ENCODE measurements around the gene C2orf78. TPM values are rescaled to one million over a fixed set of nuclear protein-coding genes. Genes with fewer than 3 reads are reported as not detected.

The C2orf78 gene
- total and polyA plus RNA-seq, 10 of the 15 experiments (the other 5 are each of a cell fraction or from before 2014, with no cell fraction given): 0.08 to 0.82 (median 0.40) TPM

- TF ChIP-seq ZZZ3 (IDR thresholded peaks at IDR 0.05; ENCODE audit: control insufficient read depth, insufficient read length, low read depth): no peak
These were observed 52.4 kb downstream of the C2orf78 start (continued) for GRCh38 chr2:73836141-73836943.

DNA sequence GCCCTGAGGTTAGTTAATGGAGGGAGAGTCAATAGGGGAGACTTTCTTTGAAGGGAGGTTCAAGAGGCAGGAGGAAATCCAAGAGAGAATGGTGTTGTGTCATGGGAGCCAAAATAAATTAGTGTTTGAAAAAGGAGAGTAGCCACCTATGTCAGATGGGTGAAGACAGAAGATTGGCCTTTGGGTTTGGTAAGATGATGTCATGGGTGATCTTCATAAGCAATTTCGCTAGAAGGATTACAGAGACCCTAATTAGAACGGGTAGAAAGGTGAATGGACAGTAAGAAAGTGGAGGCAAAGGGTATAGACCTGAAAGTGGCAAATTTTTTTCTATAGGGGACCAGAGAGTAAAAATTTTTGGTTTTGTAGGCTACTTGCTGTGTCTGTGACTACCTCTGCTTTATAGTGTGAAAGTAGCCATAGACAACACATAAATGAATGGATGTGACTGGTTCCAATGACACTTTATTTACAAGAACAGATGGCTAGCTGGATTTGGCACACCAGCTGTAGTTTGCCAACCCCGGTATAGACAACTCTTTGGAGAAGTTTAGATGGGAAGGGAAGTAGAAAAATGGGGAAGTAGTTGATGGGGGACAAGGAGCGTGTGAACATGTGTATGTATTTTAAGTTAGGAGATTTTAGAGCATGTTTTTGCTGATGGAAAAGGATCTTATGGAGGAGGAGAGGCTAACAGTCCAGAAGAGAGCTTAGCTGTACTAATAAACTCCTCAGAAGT is 54.0 kb downstream of the C2orf78 start:
- no TSS peak for BruUV-seq (replicated peaks)
- Histone ChIP-seq H3K79me2 (ENCODE audit: control insufficient read depth, insufficient read depth, low read length) (no peaks in the 10 kb centered on the region; the same call in none of the 2 replicates), H3K36me3 (ENCODE audit: control insufficient read depth in 2 of 2, insufficient read depth in 2 of 2, low read length in 1 of 2) (peaks cover 0 to 11% of the 10 kb centered on the region in 2 experiments), H3K4me1 (ENCODE audit: control insufficient read depth, insufficient read depth, low read length) (no peaks in the 10 kb centered on the region), H3K27ac (ENCODE audit: control insufficient read depth, insufficient read depth) (no peak overlapping the region), H4K20me1 (ENCODE audit: control insufficient read depth, insufficient read depth) (no peaks in the 10 kb centered on the region), H3K9me3 (replicated peaks; ENCODE audit: control insufficient read depth, insufficient read depth, low read length) (no peaks in the 10 kb centered on the region), H2AFZ (ENCODE audit: control insufficient read depth, low read depth, low read length) (no peak overlapping the region), H3K4me2 (ENCODE audit: control insufficient read depth, insufficient read depth) (no peak overlapping the region), H3K4me3 (no peak overlapping the region), H3K27me3 (replicated peaks in 1 of 2; ENCODE audit: control insufficient read depth in 2 of 2, insufficient read depth in 2 of 2, low read length in 1 of 2) (no peaks in the 10 kb centered on the region), H3K9ac (ENCODE audit: control insufficient read depth, insufficient read depth, low read length) (no peak overlapping the region)
- no peak for FAIRE-seq
- RAD21 ChIA-PET (ENCODE audit: unreplicated experiment): interaction anchor here (1.2 to 1.5 kb wide), 2 partner anchors 11 to 344 kb away, joined by 4 read pairs; no protein-coding TSS in a partner anchor
- no peak for DNase-seq (ENCODE audit: low read depth, low spot score)
- POLR2A ChIA-PET: no interaction called here
- 99% methylated on average over 4 of the region's 4 CpGs for WGBS (ENCODE audit: insufficient coverage, insufficient replicate concordance, low lambda C conversion rate, missing lambda C conversion rate)
- in situ Hi-C loops (cut with MboI) (no loop called here), intact Hi-C loops (cut with micrococcal nuclease; ENCODE audit: unreplicated experiment) (no loop called here)
- no peak for ATAC-seq
- TF ChIP-seq RAD21 (IDR thresholded peaks at IDR 0.05; ENCODE audit: insufficient read depth, low read depth, low read length) (no peak), PRDM15 (CRISPR knock-in tag; IDR thresholded peaks at IDR 0.05) (no peak), NR2F1 (conservative IDR thresholded peaks at IDR 0.05) (no peak), JUND (IDR thresholded peaks at IDR 0.05; ENCODE audit: low read depth, low read length) (no peak), BCL11A (IDR thresholded peaks at IDR 0.05; ENCODE audit: low read depth, low read length) (no peak), E4F1 (IDR thresholded peaks at IDR 0.05; ENCODE audit: borderline replicate concordance, partially characterized antibody) (no peak), SMC3 (IDR thresholded peaks at IDR 0.05; ENCODE audit: borderline replicate concordance, low read length) (no peak), MYC (IDR thresholded peaks at IDR 0.05; ENCODE audit: insufficient read depth, insufficient read length, insufficient replicate concordance, low read length, severe bottlenecking) (no peak), BRCA1 (IDR thresholded peaks at IDR 0.05; ENCODE audit: low read depth, low read length) (no peak), MXI1 (IDR thresholded peaks at IDR 0.05; ENCODE audit: low read depth, low read length) (no peak)
- TF ChIP-seq, protein P1, sequence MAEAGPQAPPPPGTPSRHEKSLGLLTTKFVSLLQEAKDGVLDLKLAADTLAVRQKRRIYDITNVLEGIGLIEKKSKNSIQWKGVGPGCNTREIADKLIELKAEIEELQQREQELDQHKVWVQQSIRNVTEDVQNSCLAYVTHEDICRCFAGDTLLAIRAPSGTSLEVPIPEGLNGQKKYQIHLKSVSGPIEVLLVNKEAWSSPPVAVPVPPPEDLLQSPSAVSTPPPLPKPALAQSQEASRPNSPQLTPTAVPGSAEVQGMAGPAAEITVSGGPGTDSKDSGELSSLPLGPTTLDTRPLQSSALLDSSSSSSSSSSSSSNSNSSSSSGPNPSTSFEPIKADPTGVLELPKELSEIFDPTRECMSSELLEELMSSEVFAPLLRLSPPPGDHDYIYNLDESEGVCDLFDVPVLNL (IDR thresholded peaks at IDR 0.05; ENCODE audit: low read depth, low read length): no peak
- CTCF ChIA-PET: interaction anchor here (0.6 to 2.7 kb wide), 6 partner anchors 9 to 150 kb away, joined by 3 to 36 read pairs (median 4); partner anchors contain the start of gene STAMBP
- SMC1A ChIA-PET (ENCODE audit: uncharacterized antibody, unreplicated experiment): interaction anchor here (1.1 to 2.0 kb wide), 2 partner anchors 14 to 15 kb away, joined by 5 read pairs; no protein-coding TSS in a partner anchor
